ENCODE data around the gene SPATA13.

DNA sequence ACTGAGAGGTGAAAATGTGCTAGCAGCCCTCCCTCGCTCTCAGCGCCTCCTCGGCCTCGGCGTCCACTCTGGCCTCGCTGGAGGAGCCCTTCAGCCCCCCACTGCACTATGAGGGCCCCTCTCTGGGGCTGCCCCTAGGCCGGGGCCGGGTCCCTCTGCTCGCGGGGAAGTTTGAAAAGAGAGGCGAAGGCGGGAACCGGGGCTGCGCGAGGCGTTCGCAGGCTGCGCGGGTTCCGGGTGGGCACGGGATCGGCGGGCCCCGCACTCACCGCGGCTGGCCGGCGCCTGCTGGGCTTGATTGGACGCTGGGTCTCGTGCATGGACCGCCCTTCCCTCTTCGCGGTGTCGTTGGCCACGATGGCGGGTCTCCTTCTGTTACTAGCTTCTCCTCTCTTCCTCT, 178.2 kb downstream of the SPATA13 start:
- TF ChIP-seq CTCF (IDR thresholded peaks at IDR 0.05) = no peak
- TF ChIP-seq POLR2A (IDR thresholded peaks at IDR 0.05) = no peak

Data from uterus (tissue), 2 donors.